Mesenchymal stem cell (in vitro differentiated cells and primary cell): ENCODE results near the gene PALLD.

ENCODE experiments used
- DNase-seq: peaks from one replicate; pipeline ENCODE4 v3.0.0-alpha.2; 2013
- H2AFZ ChIP-seq: one replicate; pipeline ENCODE4 v1.6.1; 2013; ENCODE audit warnings: low read depth, mild to moderate bottlenecking, control low read depth, inconsistent platforms, low read length, moderate library complexity
- H2AK5ac ChIP-seq: 2 replicates; pipeline ENCODE4 v1.6.1; 2013; ENCODE audit warnings: low read length, moderate library complexity, mild to moderate bottlenecking, inconsistent platforms; ENCODE audit not compliant: severe bottlenecking
- H2BK120ac ChIP-seq: one replicate; pipeline ENCODE4 v1.6.1; 2013; ENCODE audit warnings: low read depth, mild to moderate bottlenecking, inconsistent platforms, low read length, moderate library complexity
- H2BK12ac ChIP-seq, 2 experiments: one replicate each; pipeline ENCODE4 v1.6.1; 2013; ENCODE audit warnings: inconsistent platforms in 2 of 2, low read length in 2 of 2, mild to moderate bottlenecking in 2 of 2, moderate library complexity in 2 of 2, control low read depth in 1 of 2
- H2BK15ac ChIP-seq: one replicate; pipeline ENCODE4 v1.6.1; 2013; ENCODE audit warnings: mild to moderate bottlenecking, low read depth, inconsistent platforms; ENCODE audit not compliant: poor library complexity, severe bottlenecking
- H2BK5ac ChIP-seq: 2 replicates; pipeline ENCODE4 v1.6.1; 2013; ENCODE audit warnings: low read depth, mild to moderate bottlenecking, low read length, control low read depth, inconsistent platforms; ENCODE audit not compliant: poor library complexity, severe bottlenecking
- H3K14ac ChIP-seq, 2 experiments: one replicate each; pipeline ENCODE4 v1.6.1; 2013; ENCODE audit warnings: inconsistent platforms in 2 of 2, low read length in 2 of 2, control low read depth in 1 of 2, mild to moderate bottlenecking in 1 of 2, moderate library complexity in 1 of 2
- H3K18ac ChIP-seq, 2 experiments: one replicate each; pipeline ENCODE4 v1.6.1; 2013; ENCODE audit warnings: inconsistent platforms in 2 of 2, low read length in 2 of 2, control low read depth in 1 of 2, low read depth in 1 of 2, mild to moderate bottlenecking in 1 of 2
- H3K23ac ChIP-seq, 2 experiments: one replicate each; pipeline ENCODE4 v1.6.1; 2013; ENCODE audit warnings: inconsistent platforms in 2 of 2, low read length in 2 of 2, mild to moderate bottlenecking in 2 of 2, moderate library complexity in 2 of 2, control low read depth in 1 of 2
- H3K27ac ChIP-seq: 2 replicates; pipeline ENCODE4 v1.5.1; 2013; ENCODE audit warnings: mild to moderate bottlenecking, moderate library complexity, low read length, control low read depth, inconsistent platforms; ENCODE audit not compliant: poor library complexity, severe bottlenecking
- H3K27me3 ChIP-seq, 2 experiments: 2 replicates each; pipeline versions ENCODE4 v1.6.1 to v1.7.0; 2013; ENCODE audit warnings: low read length in 2 of 2, mild to moderate bottlenecking in 2 of 2, moderate library complexity in 2 of 2, control low read depth in 1 of 2, inconsistent platforms in 1 of 2; ENCODE audit not compliant: control insufficient read depth in 1 of 2, insufficient read depth in 1 of 2
- H3K36me3 ChIP-seq, 2 experiments: 2 replicates each; pipeline versions ENCODE4 v1.6.1 to v1.7.0; 2013; ENCODE audit warnings: low read length in 2 of 2, control low read depth in 1 of 2, inconsistent platforms in 1 of 2, low read depth in 1 of 2, mild to moderate bottlenecking in 1 of 2; ENCODE audit not compliant: insufficient read depth in 2 of 2, control insufficient read depth in 1 of 2
- H3K4ac ChIP-seq, 2 experiments: one replicate each; pipeline ENCODE4 v1.6.1; 2013; ENCODE audit warnings: inconsistent platforms in 2 of 2, low read length in 2 of 2, mild to moderate bottlenecking in 2 of 2, moderate library complexity in 2 of 2, control low read depth in 1 of 2, low read depth in 1 of 2
- H3K4me1 ChIP-seq: 2 replicates; pipeline ENCODE4 v1.6.1; 2013; ENCODE audit warnings: low read depth, low read length, control low read depth; ENCODE audit not compliant: control insufficient read depth, insufficient read depth
- H3K4me2 ChIP-seq: 2 replicates; pipeline ENCODE4 v1.6.1; 2013; ENCODE audit warnings: low read length, mild to moderate bottlenecking, inconsistent platforms; ENCODE audit not compliant: poor library complexity, severe bottlenecking
- H3K4me3 ChIP-seq, 2 experiments: 2 replicates each; pipeline versions ENCODE4 v1.5.1 to v1.7.0; 2013; ENCODE audit warnings: low read length in 2 of 2, mild to moderate bottlenecking in 2 of 2, control low read depth in 1 of 2, low read depth in 1 of 2; ENCODE audit not compliant: insufficient read depth in 1 of 2
- H3K79me1 ChIP-seq: replicated peaks from 2 replicates; pipeline ENCODE4 v1.6.1; 2013; ENCODE audit warnings: mild to moderate bottlenecking, control low read depth, low read length, inconsistent platforms; ENCODE audit not compliant: poor library complexity, severe bottlenecking
- H3K9ac ChIP-seq: 2 replicates; pipeline ENCODE4 v1.7.0; 2013; ENCODE audit warnings: mild to moderate bottlenecking, low read length, moderate library complexity
- H3K9me3 ChIP-seq: 2 replicates; pipeline ENCODE4 v1.7.0; 2013; ENCODE audit warnings: mild to moderate bottlenecking, low read length; ENCODE audit not compliant: control insufficient read depth
- H4K8ac ChIP-seq: one replicate; pipeline ENCODE4 v1.6.1; 2013; ENCODE audit warnings: inconsistent platforms, mild to moderate bottlenecking, low read length, moderate library complexity
- H4K91ac ChIP-seq: one replicate; pipeline ENCODE4 v1.6.1; 2013; ENCODE audit warnings: mild to moderate bottlenecking, low read length, inconsistent platforms
- WGBS: methylation state at CpG from one replicate; pipeline ENCODE4 v1.1.7; 2013; ENCODE audit warnings: mixed read lengths; 5-methylcytosine and 5-hydroxymethylcytosine counted together

The PALLD gene

DNA sequence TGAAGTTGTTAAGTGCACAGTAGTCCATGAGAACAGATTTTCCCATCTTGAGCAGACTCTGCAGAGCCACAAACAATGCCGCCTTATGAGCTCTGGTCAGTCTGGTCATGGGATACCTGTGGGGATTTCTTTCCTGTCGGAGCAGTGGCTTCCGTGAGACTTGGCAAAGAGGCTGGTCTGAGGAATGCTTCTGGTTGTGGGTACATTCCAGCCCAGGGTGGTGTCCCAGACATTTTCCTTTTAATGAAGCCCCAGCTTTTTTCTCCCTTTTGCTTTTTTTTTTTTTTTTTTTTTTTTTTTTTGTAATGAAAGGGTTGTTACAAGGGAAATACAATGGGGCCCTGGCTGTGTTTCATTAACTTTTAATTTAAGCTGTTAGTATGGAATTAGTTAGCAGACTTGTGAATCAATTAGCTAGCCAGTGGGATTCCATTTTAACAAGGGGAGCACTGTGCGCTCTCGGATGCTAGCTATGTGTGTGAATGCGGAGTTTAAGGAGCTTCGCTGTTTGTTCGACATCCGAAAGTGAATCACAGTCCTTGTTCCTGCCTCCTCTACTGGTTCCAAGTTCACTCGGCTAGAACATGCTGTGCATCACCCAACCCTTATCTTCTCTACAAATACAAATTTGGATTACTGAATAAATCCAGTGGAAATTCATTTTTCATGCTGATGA is 288.1 kb downstream of the PALLD start:
- Histone ChIP-seq H3K27me3 (no peaks in the 10 kb centered on the region), H3K4me3 (no peak overlapping the region), H2BK12ac (no peak overlapping the region), H4K91ac (no peak overlapping the region), H3K18ac (no peak overlapping the region), H3K9ac (no peak overlapping the region), H3K79me1 (peaks cover 6% of the 10 kb centered on the region), H2AK5ac (peak overlapping the region; percentile 57), H3K23ac (no peak overlapping the region), H3K14ac (no peak overlapping the region), H4K8ac (no peak overlapping the region), H2BK120ac (no peak overlapping the region), H3K36me3 (no peaks in the 10 kb centered on the region), H3K27ac (no peak overlapping the region), H2BK15ac (no peak overlapping the region), H3K4me2 (no peak overlapping the region), H3K4ac (no peak overlapping the region), H2BK5ac (no peak overlapping the region), H2AFZ (no peak overlapping the region), H3K9me3 (no peaks in the 10 kb centered on the region), H3K4me1 (peaks cover 9% of the 10 kb centered on the region)
- 95% methylated on average over 10 of the region's 10 CpGs for WGBS
- no peak for DNase-seq

DNA sequence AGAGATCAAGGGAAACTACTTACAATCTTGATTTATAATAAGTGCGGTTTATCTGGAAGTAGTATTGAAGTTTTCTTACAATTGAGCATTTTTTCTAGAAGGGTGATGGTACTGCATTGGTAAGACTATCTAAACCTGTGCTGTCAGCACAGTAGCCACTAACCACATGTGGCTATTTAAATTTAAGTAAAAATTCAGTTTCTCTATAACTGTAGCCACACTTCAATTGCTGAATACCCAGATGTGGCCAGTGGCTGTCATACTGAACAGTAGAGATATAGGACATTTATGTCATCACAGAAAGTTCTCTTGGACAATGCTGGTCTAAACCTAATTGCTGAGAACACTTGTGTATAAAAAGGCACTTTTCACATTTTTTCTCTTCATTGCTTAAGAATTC is 290.5 kb downstream of the PALLD start:
- Histone ChIP-seq H3K27ac (peak overlapping the region; percentile 90), H3K9me3 (no peaks in the 10 kb centered on the region), H4K91ac (no peak overlapping the region), H2BK12ac (no peak overlapping the region), H3K36me3 (no peaks in the 10 kb centered on the region), H3K4me2 (peak overlapping the region; percentile 42), H2BK120ac (no peak overlapping the region), H3K23ac (no peak overlapping the region), H3K18ac (no peak overlapping the region), H2BK15ac (no peak overlapping the region), H3K27me3 (no peaks in the 10 kb centered on the region), H3K4ac (no peak overlapping the region), H3K14ac (no peak overlapping the region), H2AFZ (no peak overlapping the region), H2AK5ac (no peak overlapping the region), H3K4me3 (peak overlapping the region in 1 of 2 experiments; percentile 46), H3K79me1 (peaks cover 4% of the 10 kb centered on the region), H3K9ac (peak overlapping the region; percentile 69), H2BK5ac (no peak overlapping the region), H4K8ac (no peak overlapping the region), H3K4me1 (peaks cover 10% of the 10 kb centered on the region)
- no peak for DNase-seq
- WGBS: no CpG with 5 or more reads among the region's 1 CpG

DNA sequence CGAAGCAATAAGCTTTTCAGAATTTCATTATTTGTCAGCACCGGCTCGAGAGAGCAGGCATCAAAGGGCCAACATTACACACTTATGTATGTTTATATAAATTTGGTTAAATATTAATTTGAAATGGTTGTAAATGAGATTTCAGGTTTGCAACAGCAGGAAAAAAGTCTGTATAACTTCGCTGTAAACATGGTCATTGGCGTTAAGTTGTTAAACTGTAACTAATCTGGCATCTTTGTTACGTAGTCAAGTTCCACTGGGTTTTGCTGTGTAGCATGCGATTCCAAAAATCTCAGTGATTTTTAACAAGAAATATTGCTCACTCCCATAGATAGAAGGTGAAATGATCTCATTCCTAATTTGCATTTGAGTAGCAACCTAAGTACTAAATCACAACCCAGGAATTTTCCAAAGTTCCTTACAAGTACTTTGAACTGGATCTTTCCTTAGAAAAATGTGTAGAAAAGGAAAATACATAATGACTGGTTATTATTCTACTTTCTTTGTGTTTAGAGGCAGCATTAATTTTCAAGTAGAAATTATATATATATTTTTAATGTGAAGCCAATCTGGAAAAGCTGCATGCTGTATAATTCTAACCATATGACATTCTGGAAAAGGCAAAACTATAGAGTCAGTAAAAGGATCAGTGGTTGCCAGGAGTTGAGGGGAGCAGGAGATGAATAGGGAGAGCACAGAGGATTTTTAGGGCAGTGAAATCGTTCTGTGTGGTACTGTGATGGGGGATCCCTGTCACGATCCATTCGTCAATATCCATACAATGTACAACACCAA is 291.1 kb downstream of the PALLD start:
- Histone ChIP-seq H3K9me3 (no peaks in the 10 kb centered on the region), H3K36me3 (no peaks in the 10 kb centered on the region), H3K4me1 (peaks cover 10% of the 10 kb centered on the region), H3K4me2 (peak overlapping the region; percentile 42), H3K9ac (peak overlapping the region; percentile 69), H3K27me3 (no peaks in the 10 kb centered on the region), H3K4ac (no peak overlapping the region), H2BK12ac (peak overlapping the region in 1 of 2 experiments; percentile 39), H3K18ac (no peak overlapping the region), H2AK5ac (peak overlapping the region; percentile 86), H2AFZ (no peak overlapping the region), H2BK120ac (no peak overlapping the region), H3K4me3 (peak overlapping the region in 1 of 2 experiments; percentile 46), H4K91ac (peak overlapping the region; percentile 61), H3K79me1 (peaks cover 4% of the 10 kb centered on the region), H3K14ac (no peak overlapping the region), H4K8ac (no peak overlapping the region), H2BK5ac (peak overlapping the region; percentile 68), H3K23ac (no peak overlapping the region), H2BK15ac (no peak overlapping the region), H3K27ac (peak overlapping the region; percentile 93)
- DNase-seq: no peak
- WGBS: 94% methylated on average over 7 of the region's 10 CpGs

DNA sequence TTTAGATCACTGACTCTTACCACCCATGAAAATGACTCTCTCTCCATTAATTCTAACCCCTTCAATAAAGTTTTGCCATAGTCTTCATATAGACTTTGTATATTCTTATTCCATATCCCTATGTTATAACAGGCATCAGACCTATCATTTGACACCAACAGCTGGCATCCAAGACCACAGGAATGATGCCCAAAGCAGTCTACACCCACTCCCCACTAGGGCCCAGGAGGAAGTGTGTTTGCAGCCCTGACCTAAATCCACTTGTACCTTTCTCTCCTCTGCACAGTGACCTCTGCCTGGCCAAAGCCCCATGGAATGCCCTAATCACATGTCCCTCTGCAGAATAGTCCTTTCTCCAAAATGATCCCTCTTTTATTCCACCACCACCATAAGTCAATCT is 294.0 kb downstream of the PALLD start:
- Histone ChIP-seq H3K18ac (peak overlapping the region; percentile 26 to 61), H3K9me3 (no peaks in the 10 kb centered on the region), H4K91ac (no peak overlapping the region), H3K23ac (no peak overlapping the region), H2AFZ (no peak overlapping the region), H3K27me3 (no peaks in the 10 kb centered on the region), H2BK12ac (peak overlapping the region in 1 of 2 experiments; percentile 9), H3K36me3 (peaks cover 0 to 6% of the 10 kb centered on the region in 2 experiments), H3K4ac (no peak overlapping the region), H2AK5ac (peak overlapping the region; percentile 4), H3K4me3 (no peak overlapping the region), H3K9ac (no peak overlapping the region), H4K8ac (no peak overlapping the region), H3K27ac (no peak overlapping the region), H3K79me1 (peaks cover 10% of the 10 kb centered on the region), H3K14ac (no peak overlapping the region), H3K4me1 (peaks cover 16% of the 10 kb centered on the region), H3K4me2 (no peak overlapping the region), H2BK5ac (no peak overlapping the region), H2BK15ac (no peak overlapping the region), H2BK120ac (no peak overlapping the region)
- DNase-seq: no peak
